Stimulated activated CD4-positive, alpha-beta T cell treated with anti-CD3 and anti-CD28 coated beads, TNF-alpha, amount 100 ng/mL, for 24 hours (primary cell): ENCODE results near the gene ECI1.

Experiments used
- DNase-seq, 3 experiments: peaks; one replicate each; pipeline ENCODE4 v3.0.0-alpha.2; 2020; ENCODE audit warnings: low read depth in 3 of 3

ECI1 gene

DNA sequence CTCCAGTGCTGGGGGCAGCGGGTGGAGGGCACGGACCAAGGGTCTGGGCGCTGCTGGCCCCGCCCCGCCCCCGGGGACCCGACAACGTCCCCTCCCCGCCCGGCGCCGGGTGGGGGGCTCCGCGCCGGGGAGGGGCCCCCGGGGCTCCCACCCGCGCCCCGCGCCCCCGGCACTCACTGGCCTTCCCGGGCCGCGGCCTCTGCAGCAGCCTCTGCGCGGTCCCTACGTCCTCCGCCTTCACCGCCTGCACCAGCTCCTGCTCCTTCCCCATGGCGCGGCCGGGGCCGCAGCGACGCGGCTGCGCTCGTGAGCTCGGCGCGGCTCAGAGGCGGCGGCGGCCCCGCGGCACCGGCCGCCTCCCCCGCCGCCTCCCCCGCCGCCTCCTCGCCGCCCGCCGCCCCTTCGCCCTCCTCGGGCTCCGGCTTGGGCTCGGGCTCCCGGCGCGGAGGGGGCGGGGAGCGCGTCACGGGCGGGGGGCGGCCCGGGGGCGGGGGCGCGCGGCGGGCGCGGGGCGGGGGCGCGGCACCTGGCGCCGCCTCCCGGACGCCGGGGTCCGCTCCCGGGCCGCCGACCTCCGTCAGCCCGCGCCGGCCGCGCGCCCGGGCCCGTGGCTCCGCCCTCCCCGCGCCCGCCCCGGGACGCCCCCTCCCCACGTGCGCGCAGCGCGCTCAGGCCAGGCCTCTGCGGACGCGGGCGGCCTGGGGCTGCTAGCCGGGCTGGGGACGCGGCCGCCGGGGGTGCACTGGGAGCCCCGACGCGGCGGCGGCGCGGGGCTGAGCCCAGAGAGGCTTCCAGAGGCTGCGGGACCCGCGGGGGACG, 55.0 kb downstream of the ECI1 start, which contains the start of gene CASKIN1:
CASKIN1 (minus strand) TSS at position 444 of the 819 bp plus-strand sequence; CDS start at position 271, 173 bp downstream.
- no peak for DNase-seq

- DNase-seq, result no peak
Measured at GRCh38 chr16:2195322-2196161, 55.8 kb downstream of the ECI1 start.

DNA sequence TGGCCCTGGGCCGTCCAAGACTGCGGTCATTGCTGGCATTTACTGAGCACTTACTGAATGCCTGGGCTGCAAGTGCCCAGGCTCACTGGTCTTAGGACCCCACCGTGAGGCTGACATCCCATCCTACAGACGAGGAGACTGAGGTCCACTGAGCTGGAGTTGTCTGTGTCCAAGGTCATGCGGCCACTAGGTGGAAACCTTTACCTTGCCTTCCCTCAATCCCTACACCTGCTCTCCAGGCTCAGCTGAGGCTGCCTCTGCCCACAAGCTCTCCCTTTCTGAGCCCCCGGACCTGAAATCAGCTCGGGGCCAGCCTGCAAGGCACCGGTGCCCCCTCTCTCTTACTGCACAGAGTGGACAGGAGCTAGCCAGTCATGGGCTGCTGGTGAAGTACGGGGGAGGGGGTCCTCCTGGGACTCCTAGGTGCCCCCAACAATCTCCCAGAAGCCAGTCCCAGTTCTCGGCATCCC, 56.5 kb downstream of the ECI1 start:
- no peak for DNase-seq

DNA sequence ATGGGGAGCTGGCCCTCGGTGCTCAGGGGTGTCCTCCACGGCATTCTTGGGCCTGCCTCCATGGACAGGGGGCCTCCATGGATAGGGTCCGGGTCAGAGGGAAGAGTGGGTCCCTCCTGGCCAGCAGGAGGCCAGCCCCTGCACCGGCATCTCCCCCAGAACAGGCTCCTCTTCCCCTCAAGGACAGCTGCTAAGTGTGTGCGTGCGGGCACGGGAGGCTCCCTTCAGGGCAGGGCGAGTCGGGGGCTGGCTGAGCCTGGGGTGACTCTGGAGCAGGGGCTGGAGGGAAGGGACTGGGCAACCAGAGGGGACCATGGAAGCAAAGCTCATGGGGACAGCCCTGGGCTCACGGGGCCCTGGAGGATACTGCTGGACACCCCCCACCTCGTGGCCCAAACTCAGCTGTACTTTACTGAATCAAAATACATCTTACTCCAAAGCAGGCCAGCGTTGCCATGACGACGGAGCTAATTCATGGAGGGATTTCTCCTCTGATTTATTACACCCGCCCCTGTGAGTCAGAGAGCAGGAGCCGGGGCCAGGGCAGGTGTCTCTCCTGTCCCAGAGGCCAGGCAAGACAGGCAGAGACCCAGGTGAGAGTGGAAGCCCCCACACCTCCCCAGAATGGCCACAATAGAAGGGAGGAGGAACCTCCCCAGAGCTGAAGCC, 57.1 kb downstream of the ECI1 start:
- DNase-seq, result no peak

DNA sequence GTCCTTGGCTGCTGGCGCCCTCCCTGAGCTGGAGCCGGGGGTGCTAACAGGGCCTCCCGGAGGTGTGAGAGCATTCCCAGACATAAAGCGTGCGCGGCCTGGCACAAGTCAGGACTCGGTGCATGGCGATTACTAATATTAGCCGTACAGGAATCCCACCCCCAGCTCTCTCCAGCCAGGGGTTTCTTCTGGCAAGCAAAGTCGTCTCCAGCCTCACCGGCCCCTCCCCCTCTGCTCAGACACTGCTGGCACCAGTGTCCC, 60.0 kb downstream of the ECI1 start:
- DNase-seq, result no peak

GRCh38 chr16:2190659-2191445, 60.5 kb downstream of the ECI1 start:
- no peak for DNase-seq

DNA sequence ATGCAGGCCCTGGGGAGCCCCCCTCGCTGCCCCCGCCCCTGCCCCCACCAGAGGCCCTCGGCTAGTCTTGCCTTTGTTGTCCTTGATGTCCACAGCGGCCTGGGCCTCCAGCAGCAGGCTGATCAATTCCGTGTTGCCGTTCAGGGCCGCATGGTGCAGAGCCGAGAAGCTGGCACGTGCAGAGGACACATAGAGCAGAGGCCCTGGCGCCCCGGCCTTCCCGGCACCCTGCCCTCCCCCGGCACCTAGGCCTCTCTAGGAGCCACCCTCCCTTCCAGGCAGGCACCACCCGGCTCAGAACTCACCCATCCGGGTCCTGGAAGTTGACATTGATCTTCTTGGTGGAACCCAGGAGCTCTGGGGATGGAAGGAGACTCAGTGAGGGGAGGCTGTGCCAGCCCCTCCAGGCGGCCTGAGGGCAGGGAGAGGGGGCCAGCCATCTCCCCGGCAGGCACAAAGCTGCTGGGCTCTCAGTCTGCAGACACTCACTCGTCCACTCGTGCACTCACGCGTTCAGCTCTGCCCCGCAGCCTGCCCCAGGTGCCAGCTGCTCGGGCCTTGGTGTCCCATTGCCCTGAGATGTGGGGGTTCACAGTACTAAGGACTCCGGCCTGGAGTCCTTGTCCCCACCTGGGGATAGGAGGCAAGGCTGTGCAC, 61.3 kb downstream of the ECI1 start:
- DNase-seq, result no peak
